HG03460 (cell line): Measurements from ENCODE around the gene ARHGEF4.

Experiments
- ATAC-seq: cut with Tn5 transposase; IDR thresholded peaks from one replicate; pipeline ENCODE4 v1.9.1; 2021; ENCODE audit not compliant: unreplicated experiment

The ARHGEF4 gene

GRCh38 chr2:131006561-131006960, 169.8 kb downstream of the ARHGEF4 start:
- no peak for ATAC-seq

GRCh38 chr2:131008967-131009366, 172.3 kb downstream of the ARHGEF4 start:
- ATAC-seq = no peak

- no peak for ATAC-seq
Observed at GRCh38 chr2:131009713-131010475, 173.2 kb downstream of the ARHGEF4 start.

- ATAC-seq = no peak
Observed at GRCh38 chr2:131010566-131010965, 173.9 kb downstream of the ARHGEF4 start.

- ATAC-seq = no peak
Observed at GRCh38 chr2:131011486-131011885, 174.8 kb downstream of the ARHGEF4 start.

GRCh38 chr2:131014141-131014540, 177.4 kb downstream of the ARHGEF4 start:
- ATAC-seq = no peak

- ATAC-seq = no peak
Observed at GRCh38 chr2:131015764-131016163, 179.1 kb downstream of the ARHGEF4 start.

- no peak for ATAC-seq
Observed at GRCh38 chr2:131016826-131017741, 180.4 kb downstream of the ARHGEF4 start.

- ATAC-seq = no peak
Observed at GRCh38 chr2:131022731-131023130, 186.0 kb downstream of the ARHGEF4 start.

- no peak for ATAC-seq
Observed at GRCh38 chr2:131023758-131024157, 187.0 kb downstream of the ARHGEF4 start.

- no peak for ATAC-seq
Observed at GRCh38 chr2:131026919-131027318, 190.2 kb downstream of the ARHGEF4 start.

- ATAC-seq = no peak
Observed at GRCh38 chr2:131027566-131028528, 191.1 kb downstream of the ARHGEF4 start.

- no peak for ATAC-seq
Observed at GRCh38 chr2:131029812-131030211, 193.1 kb downstream of the ARHGEF4 start.

GRCh38 chr2:131030478-131030971, 193.8 kb downstream of the ARHGEF4 start:
- no peak for ATAC-seq

- no peak for ATAC-seq
Observed at GRCh38 chr2:131031431-131031841, 194.7 kb downstream of the ARHGEF4 start.

- no peak for ATAC-seq
Observed at GRCh38 chr2:131031875-131032274, 195.2 kb downstream of the ARHGEF4 start.

- no peak for ATAC-seq
Observed at GRCh38 chr2:131032393-131032836, 195.7 kb downstream of the ARHGEF4 start.

GRCh38 chr2:131033786-131034121, 197.0 kb downstream of the ARHGEF4 start:
- no peak for ATAC-seq

- ATAC-seq = no peak
Observed at GRCh38 chr2:131034122-131035051, 197.7 kb downstream of the ARHGEF4 start.
